ENCODE results near the gene PPM1F.

PPM1F gene

GRCh38 chr22:21960200-21961126 lies 7.8 kb upstream of the PPM1F start:
- no peak for DNase-seq (ENCODE audit: low spot score)

GRCh38 chr22:21959274-21960074 lies 6.8 kb upstream of the PPM1F start:
- no peak for DNase-seq (ENCODE audit: low spot score)

- DNase-seq (ENCODE audit: low spot score) = no peak
Observed at GRCh38 chr22:21958360-21959273, 6.0 kb upstream of the PPM1F start.

- DNase-seq (ENCODE audit: low spot score) = no peak
Observed at GRCh38 chr22:21951931-21952465, 650 bp downstream of the PPM1F start.

GRCh38 chr22:21951062-21951461 lies 1.6 kb downstream of the PPM1F start:
- DNase-seq (ENCODE audit: low spot score) = no peak

GRCh38 chr22:21949948-21950347 lies 2.7 kb downstream of the PPM1F start:
- DNase-seq (ENCODE audit: low spot score) = no peak

- no peak for DNase-seq (ENCODE audit: low spot score)
Observed at GRCh38 chr22:21949569-21949918, 3.1 kb downstream of the PPM1F start.

- DNase-seq (ENCODE audit: low spot score) = no peak
Observed at GRCh38 chr22:21948824-21949568, 3.7 kb downstream of the PPM1F start.

GRCh38 chr22:21948390-21948789 lies 4.3 kb downstream of the PPM1F start:
- no peak for DNase-seq (ENCODE audit: low spot score)

- no peak for DNase-seq (ENCODE audit: low spot score)
Observed at GRCh38 chr22:21947040-21948014, 5.3 kb downstream of the PPM1F start.

- DNase-seq (ENCODE audit: low spot score) = no peak
Observed at GRCh38 chr22:21946262-21946925, 6.3 kb downstream of the PPM1F start.

GRCh38 chr22:21945453-21946261 lies 7.0 kb downstream of the PPM1F start:
- DNase-seq (ENCODE audit: low spot score) = no peak

- no peak for DNase-seq (ENCODE audit: low spot score)
Observed at GRCh38 chr22:21944871-21945270, 7.8 kb downstream of the PPM1F start.

- DNase-seq (ENCODE audit: low spot score) = no peak
Observed at GRCh38 chr22:21943571-21944448, 8.8 kb downstream of the PPM1F start.

GRCh38 chr22:21942407-21943343 lies 10.0 kb downstream of the PPM1F start:
- DNase-seq (ENCODE audit: low spot score) = peak; percentile 36

- DNase-seq (ENCODE audit: low spot score) = no peak
Observed at GRCh38 chr22:21941921-21942320, 10.7 kb downstream of the PPM1F start.

Data from activated CD4-positive, alpha-beta T cell treated with anti-CD3 and anti-CD28 coated beads, Interleukin-2, Interleukin-4, amounts not matched to agents 100 ng/mL and 50 ng/mL, durations not matched to agents 16 hours and 8 hours (primary cell).